Osteoblast (primary cell): Measurements from ENCODE around the gene C1QC. TPM values are rescaled to one million over a fixed set of nuclear protein-coding genes. Genes with fewer than 3 reads are reported as not detected.

ENCODE experiments used
- DNase-seq: peaks from one replicate; pipeline ENCODE4 v3.0.0; 2011; ENCODE audit warnings: low spot score, mixed read lengths; ENCODE audit not compliant: insufficient read length; ENCODE audit errors: missing footprints
- H2AFZ ChIP-seq: 2 replicates; pipeline ENCODE4 v1.6.0; 2011; ENCODE audit warnings: mild to moderate bottlenecking, low read length
- H3K27ac ChIP-seq: 2 replicates; pipeline ENCODE4 v1.5.1; 2011; ENCODE audit warnings: mild to moderate bottlenecking, low read depth, low read length, moderate library complexity
- H3K27me3 ChIP-seq: 2 replicates; pipeline ENCODE4 v1.6.0; 2012; ENCODE audit warnings: mild to moderate bottlenecking, control low read depth, inconsistent platforms, low read length, moderate library complexity; ENCODE audit not compliant: insufficient read depth
- H3K36me3 ChIP-seq: 2 replicates; pipeline ENCODE4 v1.5.1; 2011; ENCODE audit warnings: mild to moderate bottlenecking, low read length, control low read depth, moderate library complexity; ENCODE audit not compliant: insufficient read depth
- H3K4me1 ChIP-seq: 2 replicates; pipeline ENCODE4 v1.5.1; 2011; ENCODE audit warnings: mild to moderate bottlenecking, low read length, control low read depth, moderate library complexity; ENCODE audit not compliant: insufficient read depth
- H3K4me2 ChIP-seq: 2 replicates; pipeline ENCODE4 v1.6.0; 2011; ENCODE audit warnings: mild to moderate bottlenecking, low read length; ENCODE audit not compliant: insufficient read depth
- H3K4me3 ChIP-seq: fragments of 200-600 bp; sonication (generic); 3 replicates; pipeline ENCODE4 v1.5.1; 2012; ENCODE audit warnings: mild to moderate bottlenecking, low read length, inconsistent platforms; ENCODE audit not compliant: insufficient read depth
- H3K79me2 ChIP-seq: 2 replicates; pipeline ENCODE4 v1.6.0; 2012; ENCODE audit warnings: mild to moderate bottlenecking, low read length, control low read depth, inconsistent platforms; ENCODE audit not compliant: insufficient read depth
- H3K9me3 ChIP-seq: 2 replicates; pipeline ENCODE4 v1.5.1; 2011; ENCODE audit warnings: low read depth, low read length, control low read depth
- H4K20me1 ChIP-seq: 2 replicates; pipeline ENCODE4 v1.6.0; 2012; ENCODE audit warnings: mild to moderate bottlenecking, low read length, control low read depth; ENCODE audit not compliant: insufficient read depth
- small RNA-seq: library from RNA; depleted of rRNA; stranded (forward); fragments of <200 nt; gene quantifications from one replicate; pipeline ENCODE3, GENCODE V24; 2012
- total RNA-seq: library from RNA; depleted of rRNA; stranded (reverse); fragments of >200 nt; gene quantifications from 2 replicates; pipeline ENCODE4 v1.2.3, GENCODE V29; 2012
- TF ChIP-seq, protein P1 (sequence below): IDR thresholded peaks from 2 replicates; pipeline ENCODE4 v1.5.1; 2011; ENCODE audit warnings: mild to moderate bottlenecking, low read depth, low read length, moderate library complexity; ENCODE audit errors: extremely low read depth

C1QC gene
- total RNA-seq, 1 donor: 2.2 TPM

- TF ChIP-seq, protein P1, sequence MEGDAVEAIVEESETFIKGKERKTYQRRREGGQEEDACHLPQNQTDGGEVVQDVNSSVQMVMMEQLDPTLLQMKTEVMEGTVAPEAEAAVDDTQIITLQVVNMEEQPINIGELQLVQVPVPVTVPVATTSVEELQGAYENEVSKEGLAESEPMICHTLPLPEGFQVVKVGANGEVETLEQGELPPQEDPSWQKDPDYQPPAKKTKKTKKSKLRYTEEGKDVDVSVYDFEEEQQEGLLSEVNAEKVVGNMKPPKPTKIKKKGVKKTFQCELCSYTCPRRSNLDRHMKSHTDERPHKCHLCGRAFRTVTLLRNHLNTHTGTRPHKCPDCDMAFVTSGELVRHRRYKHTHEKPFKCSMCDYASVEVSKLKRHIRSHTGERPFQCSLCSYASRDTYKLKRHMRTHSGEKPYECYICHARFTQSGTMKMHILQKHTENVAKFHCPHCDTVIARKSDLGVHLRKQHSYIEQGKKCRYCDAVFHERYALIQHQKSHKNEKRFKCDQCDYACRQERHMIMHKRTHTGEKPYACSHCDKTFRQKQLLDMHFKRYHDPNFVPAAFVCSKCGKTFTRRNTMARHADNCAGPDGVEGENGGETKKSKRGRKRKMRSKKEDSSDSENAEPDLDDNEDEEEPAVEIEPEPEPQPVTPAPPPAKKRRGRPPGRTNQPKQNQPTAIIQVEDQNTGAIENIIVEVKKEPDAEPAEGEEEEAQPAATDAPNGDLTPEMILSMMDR: no peak
- Histone ChIP-seq H3K27ac (no peak overlapping the region), H3K9me3 (no peaks in the 10 kb centered on the region), H4K20me1 (no peaks in the 10 kb centered on the region), H3K4me2 (no peak overlapping the region), H3K79me2 (no peaks in the 10 kb centered on the region), H2AFZ (no peak overlapping the region), H3K4me3 (no peak overlapping the region), H3K4me1 (peaks cover 8% of the 10 kb centered on the region), H3K27me3 (no peaks in the 10 kb centered on the region), H3K36me3 (no peaks in the 10 kb centered on the region)
- DNase-seq: peak; percentile 43
Measured at GRCh38 chr1:22691031-22691753, 47.8 kb downstream of the C1QC start.

GRCh38 chr1:22694172-22694571, 50.7 kb downstream of the C1QC start:
- TF ChIP-seq, protein P1: no peak
- H3K9me3 ChIP-seq: no peaks in the 10 kb centered on the region
- H3K27me3 ChIP-seq: no peaks in the 10 kb centered on the region
- H4K20me1 ChIP-seq: no peaks in the 10 kb centered on the region
- DNase-seq: no peak
- H2AFZ ChIP-seq: no peak overlapping the region
- no peak overlapping the region for H3K27ac ChIP-seq
- no peak overlapping the region for H3K4me3 ChIP-seq
- H3K4me2 ChIP-seq: no peak overlapping the region
- H3K4me1 ChIP-seq: peaks cover 8% of the 10 kb centered on the region
- H3K79me2 ChIP-seq: no peaks in the 10 kb centered on the region
- no peaks in the 10 kb centered on the region for H3K36me3 ChIP-seq

GRCh38 chr1:22696610-22697009, 53.2 kb downstream of the C1QC start:
- no peak overlapping the region for H3K4me3 ChIP-seq
- no peaks in the 10 kb centered on the region for H3K36me3 ChIP-seq
- no peak overlapping the region for H2AFZ ChIP-seq
- H4K20me1 ChIP-seq: no peaks in the 10 kb centered on the region
- no peak overlapping the region for H3K4me2 ChIP-seq
- H3K4me1 ChIP-seq: no peaks in the 10 kb centered on the region
- no peaks in the 10 kb centered on the region for H3K27me3 ChIP-seq
- TF ChIP-seq, protein P1: no peak
- H3K79me2 ChIP-seq: no peaks in the 10 kb centered on the region
- H3K27ac ChIP-seq: no peak overlapping the region
- DNase-seq: no peak
- H3K9me3 ChIP-seq: no peaks in the 10 kb centered on the region

Small RNAs within 50 kb of the gene (small RNA-seq; reads per million reads assigned to genes)
- not detected for gene MIR6127

Other genes starting within 250 kb of the C1QC start
- gene ZBTB40, start 191.8 kb upstream of the C1QC start, total RNA-seq: 13.8 and 16.3 TPM in 2 replicates
- not detected in 2 replicates for gene EPHA8, start 80.1 kb upstream of the C1QC start, total RNA-seq
- 1.1 TPM in 1 of 2 replicates, not detected in the other for gene C1QA, start 7.0 kb upstream of the C1QC start, total RNA-seq
- 0.72 TPM in 1 of 2 replicates, not detected in the other for gene C1QB, start 9.6 kb downstream of the C1QC start, total RNA-seq
- 8.7 and 14.7 TPM in 2 replicates for gene EPHB2, start 67.2 kb downstream of the C1QC start, total RNA-seq